ENCODE data around the gene ISYNA1. TPM values are rescaled to one million over a fixed set of nuclear protein-coding genes. Genes with fewer than 3 reads are reported as not detected.

ISYNA1 gene
- total and polyA plus RNA-seq, 2 experiments from 2014 or later, result 191 to 208 TPM

DNA sequence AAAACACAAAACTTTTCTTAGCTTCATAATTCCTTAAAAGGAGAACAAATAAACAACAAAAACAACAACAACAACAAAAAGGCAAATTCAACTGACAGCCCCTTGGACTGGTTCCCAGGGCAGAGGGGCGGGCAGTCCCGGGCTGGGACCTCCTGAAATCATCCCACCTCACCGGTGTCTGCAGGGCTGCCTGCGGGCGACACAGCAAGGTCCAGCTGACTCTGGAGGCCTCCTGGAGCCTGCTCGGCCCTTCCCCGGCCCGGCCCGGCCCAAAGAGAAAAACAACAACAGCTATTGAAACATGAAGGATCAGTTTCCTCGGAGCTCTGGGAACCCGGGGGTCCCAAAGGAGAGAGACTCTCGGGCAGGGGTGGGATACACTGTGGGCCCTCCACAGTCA lies 5.0 kb upstream of the ISYNA1 start:
- Histone ChIP-seq H3K4me2 (no peak overlapping the region), H3F3A (replicated peaks; ENCODE audit: low read depth) (peaks cover 14% of the 10 kb centered on the region; the same call in 1 of the 2 replicates), H4K20me1 (replicated peaks; ENCODE audit: insufficient read depth) (no peaks in the 10 kb centered on the region; the same call in none of the 2 replicates), H2AFZ (no peak overlapping the region), H3K4me1 (ENCODE audit: insufficient read depth) (peaks cover 15% of the 10 kb centered on the region), H3K27me3 (ENCODE audit: insufficient read depth) (no peaks in the 10 kb centered on the region), H3K9me2 (ENCODE audit: insufficient read depth) (no peaks in the 10 kb centered on the region), H3K27ac (ENCODE audit: low read depth) (no peak overlapping the region), H3K4me3 (no peak overlapping the region), H3K79me2 (replicated peaks; ENCODE audit: insufficient read depth) (no peaks in the 10 kb centered on the region), H3K36me3 (ENCODE audit: insufficient read depth) (no peaks in the 10 kb centered on the region)
- no peak for DNase-seq (ENCODE audit: low spot score)
- H3K36me3 Mint-ChIP-seq (ENCODE audit: low read depth), result peaks cover 9% of the 10 kb centered on the region
- H3K9me3 Mint-ChIP-seq, result peaks cover 4% of the 10 kb centered on the region
- H3K4me1 Mint-ChIP-seq, result peaks cover 20% of the 10 kb centered on the region
- H3K4me3 Mint-ChIP-seq, result no peak overlapping the region; the same call in 2 of the 3 replicates
- no peak for ATAC-seq
- no peak for TF ChIP-seq EZH2 (IDR thresholded peaks at IDR 0.05; ENCODE audit: low read depth, unreplicated experiment)
- TF ChIP-seq, protein P1, sequence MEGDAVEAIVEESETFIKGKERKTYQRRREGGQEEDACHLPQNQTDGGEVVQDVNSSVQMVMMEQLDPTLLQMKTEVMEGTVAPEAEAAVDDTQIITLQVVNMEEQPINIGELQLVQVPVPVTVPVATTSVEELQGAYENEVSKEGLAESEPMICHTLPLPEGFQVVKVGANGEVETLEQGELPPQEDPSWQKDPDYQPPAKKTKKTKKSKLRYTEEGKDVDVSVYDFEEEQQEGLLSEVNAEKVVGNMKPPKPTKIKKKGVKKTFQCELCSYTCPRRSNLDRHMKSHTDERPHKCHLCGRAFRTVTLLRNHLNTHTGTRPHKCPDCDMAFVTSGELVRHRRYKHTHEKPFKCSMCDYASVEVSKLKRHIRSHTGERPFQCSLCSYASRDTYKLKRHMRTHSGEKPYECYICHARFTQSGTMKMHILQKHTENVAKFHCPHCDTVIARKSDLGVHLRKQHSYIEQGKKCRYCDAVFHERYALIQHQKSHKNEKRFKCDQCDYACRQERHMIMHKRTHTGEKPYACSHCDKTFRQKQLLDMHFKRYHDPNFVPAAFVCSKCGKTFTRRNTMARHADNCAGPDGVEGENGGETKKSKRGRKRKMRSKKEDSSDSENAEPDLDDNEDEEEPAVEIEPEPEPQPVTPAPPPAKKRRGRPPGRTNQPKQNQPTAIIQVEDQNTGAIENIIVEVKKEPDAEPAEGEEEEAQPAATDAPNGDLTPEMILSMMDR (conservative IDR thresholded peaks at IDR 0.05; ENCODE audit: low read depth in 2 of 2), result no peak
- no peak for TF ChIP-seq STAT1 (IDR thresholded peaks at IDR 0.05; ENCODE audit: unreplicated experiment)
- TF ChIP-seq ZNF331 (CRISPR knock-in tag; IDR thresholded peaks at IDR 0.05; ENCODE audit: low read depth), result no peak
- no peak for TF ChIP-seq ZNF114 (CRISPR knock-in tag; IDR thresholded peaks at IDR 0.05)
- no peak for TF ChIP-seq POLR2AphosphoS5 (IDR thresholded peaks at IDR 0.05; ENCODE audit: low read depth)
- no peak for TF ChIP-seq ZNF462 (CRISPR knock-in tag; IDR thresholded peaks at IDR 0.05)
- TF ChIP-seq, protein P2, sequence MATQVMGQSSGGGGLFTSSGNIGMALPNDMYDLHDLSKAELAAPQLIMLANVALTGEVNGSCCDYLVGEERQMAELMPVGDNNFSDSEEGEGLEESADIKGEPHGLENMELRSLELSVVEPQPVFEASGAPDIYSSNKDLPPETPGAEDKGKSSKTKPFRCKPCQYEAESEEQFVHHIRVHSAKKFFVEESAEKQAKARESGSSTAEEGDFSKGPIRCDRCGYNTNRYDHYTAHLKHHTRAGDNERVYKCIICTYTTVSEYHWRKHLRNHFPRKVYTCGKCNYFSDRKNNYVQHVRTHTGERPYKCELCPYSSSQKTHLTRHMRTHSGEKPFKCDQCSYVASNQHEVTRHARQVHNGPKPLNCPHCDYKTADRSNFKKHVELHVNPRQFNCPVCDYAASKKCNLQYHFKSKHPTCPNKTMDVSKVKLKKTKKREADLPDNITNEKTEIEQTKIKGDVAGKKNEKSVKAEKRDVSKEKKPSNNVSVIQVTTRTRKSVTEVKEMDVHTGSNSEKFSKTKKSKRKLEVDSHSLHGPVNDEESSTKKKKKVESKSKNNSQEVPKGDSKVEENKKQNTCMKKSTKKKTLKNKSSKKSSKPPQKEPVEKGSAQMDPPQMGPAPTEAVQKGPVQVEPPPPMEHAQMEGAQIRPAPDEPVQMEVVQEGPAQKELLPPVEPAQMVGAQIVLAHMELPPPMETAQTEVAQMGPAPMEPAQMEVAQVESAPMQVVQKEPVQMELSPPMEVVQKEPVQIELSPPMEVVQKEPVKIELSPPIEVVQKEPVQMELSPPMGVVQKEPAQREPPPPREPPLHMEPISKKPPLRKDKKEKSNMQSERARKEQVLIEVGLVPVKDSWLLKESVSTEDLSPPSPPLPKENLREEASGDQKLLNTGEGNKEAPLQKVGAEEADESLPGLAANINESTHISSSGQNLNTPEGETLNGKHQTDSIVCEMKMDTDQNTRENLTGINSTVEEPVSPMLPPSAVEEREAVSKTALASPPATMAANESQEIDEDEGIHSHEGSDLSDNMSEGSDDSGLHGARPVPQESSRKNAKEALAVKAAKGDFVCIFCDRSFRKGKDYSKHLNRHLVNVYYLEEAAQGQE (IDR thresholded peaks at IDR 0.05; ENCODE audit: unreplicated experiment), result no peak
- peaks cover 22% of the 10 kb centered on the region for H3K27me3 Mint-ChIP-seq (ENCODE audit: insufficient read depth, low read depth, poor library complexity)
- H3K27ac Mint-ChIP-seq, result no peak overlapping the region
